Stimulated activated CD4-positive, alpha-beta T cell treated with anti-CD3 and anti-CD28 coated beads, TNF-alpha, amount 100 ng/mL, for 1 hour (primary cell): ENCODE measurements around the gene SLC25A11.
"Not testable (repeated sequence)": the region's sequence is repeated elsewhere in the genome, so short reads cannot be mapped to it uniquely, and the experiment has no call there.

ENCODE experiments used
- DNase-seq, 3 donors: peaks; one replicate each; pipeline ENCODE4 v3.0.0-alpha.2; 2020; ENCODE audit warnings: low read depth in 3 of 3, low spot score in 1 of 3

Gene SLC25A11

DNA sequence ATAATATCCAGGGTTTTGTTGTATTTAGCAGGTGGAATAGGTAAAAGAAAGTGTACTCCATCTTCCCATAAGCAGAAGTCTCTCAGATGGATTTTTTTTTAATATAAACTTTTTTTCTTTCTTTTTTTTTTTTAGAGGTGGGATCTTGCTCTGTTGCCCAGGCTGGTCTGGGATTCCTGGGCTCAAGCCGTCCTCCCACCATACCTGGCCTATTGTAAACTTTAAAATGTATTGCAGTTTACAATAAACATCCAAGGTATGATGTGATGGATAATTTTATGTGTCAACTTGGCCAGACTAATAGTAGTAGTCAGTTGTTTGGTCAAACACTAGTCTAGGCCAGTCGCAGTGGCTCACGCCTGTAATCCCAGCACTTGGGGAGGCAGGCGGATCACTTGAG is 18.5 kb downstream of the SLC25A11 start:
- no peak for DNase-seq

DNA sequence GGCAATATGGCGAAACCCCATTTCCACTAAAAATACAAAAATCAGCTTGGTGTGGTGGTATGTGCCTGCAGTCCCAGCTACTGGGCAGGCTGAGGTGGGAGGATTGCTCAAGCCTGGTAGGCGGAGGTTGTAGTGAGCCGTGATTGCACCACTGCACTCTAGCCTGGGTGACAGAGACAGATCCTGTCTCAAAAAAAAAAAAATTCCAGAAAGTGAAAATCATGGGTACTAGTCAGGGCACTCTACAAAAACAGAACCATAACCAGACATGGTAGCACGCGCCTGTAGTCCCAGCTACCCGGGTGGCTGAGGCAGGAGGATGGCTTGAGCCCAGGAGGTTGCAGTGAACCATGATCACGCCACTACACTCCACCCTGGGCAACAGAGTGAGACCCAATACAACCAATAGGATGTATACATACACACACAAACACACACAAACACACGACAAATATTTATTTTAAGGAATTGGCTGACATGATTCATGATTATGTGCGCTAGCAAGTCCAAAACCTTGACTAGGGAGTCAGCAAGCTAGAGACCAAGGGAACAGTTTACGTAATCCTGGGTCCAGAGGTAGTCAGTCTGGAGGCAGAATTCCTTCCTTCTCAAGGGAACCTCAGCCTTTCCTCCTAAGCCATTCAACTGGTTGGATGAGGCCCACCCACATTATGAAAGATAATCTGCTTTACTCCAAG is 19.3 kb downstream of the SLC25A11 start:
- DNase-seq: no peak

DNA sequence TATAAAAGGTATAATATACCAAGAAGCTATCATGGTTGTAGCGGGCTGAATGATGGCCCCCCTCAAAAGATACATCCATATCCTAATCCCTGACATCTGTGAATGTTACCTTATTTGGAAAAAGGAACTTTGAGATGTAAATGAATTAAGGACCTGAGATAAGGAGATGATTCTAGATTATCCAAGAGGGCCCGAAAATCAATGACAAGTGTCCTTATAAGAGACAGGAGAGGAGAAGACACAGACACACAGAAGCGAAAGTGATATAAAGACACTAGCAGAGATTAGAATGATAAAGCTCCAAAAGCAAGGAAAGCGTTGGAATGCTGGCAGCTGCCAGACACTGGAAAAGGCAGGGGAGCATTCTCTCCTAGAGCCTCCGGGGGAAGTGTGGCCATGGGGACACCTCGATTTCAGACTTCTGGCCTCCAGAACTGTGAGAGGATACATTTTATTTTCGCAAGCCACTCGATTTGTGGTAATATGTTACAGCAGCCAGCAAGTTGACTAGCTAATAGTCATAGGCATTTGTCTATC is 20.3 kb downstream of the SLC25A11 start:
- DNase-seq: no peak

DNA sequence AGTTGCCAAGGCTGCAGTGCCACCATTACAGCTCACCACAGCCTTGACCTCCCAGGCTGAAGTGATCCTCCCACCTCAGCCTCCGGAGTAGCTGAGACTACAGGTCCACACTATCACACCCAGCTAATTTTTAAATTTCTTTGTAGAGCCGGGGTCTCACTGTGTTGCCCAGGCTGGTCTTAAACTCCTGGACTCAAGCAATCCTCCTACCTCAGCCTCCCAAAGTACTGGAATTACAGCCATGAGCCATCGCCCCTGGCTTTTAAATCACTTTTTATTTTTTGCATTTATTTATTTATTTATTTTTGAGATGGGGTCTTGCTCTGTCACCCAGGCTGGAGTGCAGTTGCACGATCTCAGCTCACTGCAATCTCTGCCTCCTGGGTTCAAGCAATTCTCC is 25.3 kb downstream of the SLC25A11 start:
- not testable (repeated sequence) for DNase-seq

DNA sequence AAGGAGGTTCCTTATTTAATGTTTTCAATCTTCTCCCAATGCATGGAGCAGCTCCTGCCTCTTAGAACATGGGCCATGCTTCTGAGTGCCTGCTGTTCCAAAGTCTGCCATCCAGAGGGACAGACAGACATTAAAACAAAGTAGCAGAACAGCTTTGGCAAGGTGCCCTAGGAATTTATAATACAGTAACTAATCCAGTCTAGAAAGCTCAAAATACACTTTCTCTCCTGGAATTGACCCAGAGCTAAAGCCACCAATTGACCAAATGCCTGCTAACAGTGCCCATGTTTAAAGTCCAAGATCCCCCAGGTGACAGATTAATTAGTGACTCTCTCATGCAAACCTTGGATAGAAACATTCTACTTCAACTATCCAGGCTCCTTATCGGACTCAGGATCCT is 25.9 kb downstream of the SLC25A11 start:
- no peak for DNase-seq

DNA sequence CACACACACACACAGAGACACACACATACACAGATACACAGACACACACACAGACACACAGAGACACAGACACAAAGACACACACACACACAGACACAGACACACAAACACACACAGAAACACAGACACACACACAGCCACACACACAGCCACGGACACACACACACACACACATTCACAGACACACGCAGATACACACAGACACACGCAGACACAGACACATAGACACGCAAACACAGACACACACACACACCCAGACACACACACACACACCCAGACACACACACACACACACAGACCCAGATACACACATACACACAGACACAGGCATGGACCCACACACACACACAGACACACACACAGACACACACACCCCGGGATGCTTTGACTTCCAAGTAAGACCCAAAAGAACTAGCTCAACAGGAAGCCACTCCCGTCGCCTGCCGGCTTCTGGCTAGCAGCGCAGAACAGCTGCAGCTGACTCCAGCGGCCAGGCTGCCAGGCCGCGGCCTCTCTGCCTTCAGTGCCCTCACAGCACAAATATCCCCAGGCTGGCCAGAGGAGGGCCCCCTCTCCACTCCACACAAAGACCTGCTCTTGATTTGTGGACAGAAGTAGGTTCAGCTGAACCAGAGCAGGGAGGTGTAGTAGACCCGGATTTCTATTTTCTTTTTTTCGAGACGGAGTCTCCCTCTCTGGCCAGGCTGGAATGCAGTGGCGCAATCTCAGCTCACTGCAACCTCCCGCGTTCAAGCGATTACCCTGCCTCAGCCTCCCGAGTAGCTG is 30.9 kb downstream of the SLC25A11 start:
- DNase-seq: peak; percentile 51 to 57 (median 53)

DNA sequence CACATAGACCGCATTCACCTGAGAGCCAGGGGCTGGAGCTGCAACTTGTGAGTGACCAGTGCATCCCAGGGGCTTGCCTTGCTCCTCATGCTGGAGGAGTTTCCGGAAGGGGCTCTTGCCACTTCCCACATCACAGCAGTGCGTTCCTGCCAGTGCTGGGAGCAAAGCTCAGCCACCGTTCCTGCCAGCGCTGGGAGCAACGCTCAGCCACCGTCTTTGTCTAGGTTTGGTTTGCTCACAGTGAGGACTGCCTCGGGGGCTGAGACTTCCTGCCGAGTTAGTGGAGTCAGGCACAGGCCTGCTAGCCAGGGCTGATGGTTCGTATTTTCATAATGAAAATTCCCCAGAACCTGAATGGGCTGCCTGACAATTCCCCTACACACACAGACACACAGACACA is 31.5 kb downstream of the SLC25A11 start:
- DNase-seq: no peak

DNA sequence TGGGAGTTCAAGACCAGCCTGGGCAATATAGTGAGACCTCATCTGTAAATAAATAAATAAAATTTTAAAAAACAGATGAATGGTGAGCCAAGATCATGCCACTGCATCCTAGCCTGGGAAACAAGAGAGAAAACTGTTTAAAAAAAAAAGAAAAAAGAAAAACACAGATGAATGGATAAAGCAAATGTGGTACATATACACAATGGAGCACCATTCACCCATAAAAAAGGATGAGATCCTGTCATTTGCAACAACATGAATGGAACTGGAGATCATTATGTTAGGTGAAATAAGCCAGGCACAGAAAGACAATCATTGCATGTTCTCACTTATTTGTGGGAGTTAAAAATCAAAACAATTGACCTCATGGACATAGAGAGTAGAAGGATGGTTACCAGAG is 33.2 kb downstream of the SLC25A11 start:
- DNase-seq: not testable (repeated sequence)

DNA sequence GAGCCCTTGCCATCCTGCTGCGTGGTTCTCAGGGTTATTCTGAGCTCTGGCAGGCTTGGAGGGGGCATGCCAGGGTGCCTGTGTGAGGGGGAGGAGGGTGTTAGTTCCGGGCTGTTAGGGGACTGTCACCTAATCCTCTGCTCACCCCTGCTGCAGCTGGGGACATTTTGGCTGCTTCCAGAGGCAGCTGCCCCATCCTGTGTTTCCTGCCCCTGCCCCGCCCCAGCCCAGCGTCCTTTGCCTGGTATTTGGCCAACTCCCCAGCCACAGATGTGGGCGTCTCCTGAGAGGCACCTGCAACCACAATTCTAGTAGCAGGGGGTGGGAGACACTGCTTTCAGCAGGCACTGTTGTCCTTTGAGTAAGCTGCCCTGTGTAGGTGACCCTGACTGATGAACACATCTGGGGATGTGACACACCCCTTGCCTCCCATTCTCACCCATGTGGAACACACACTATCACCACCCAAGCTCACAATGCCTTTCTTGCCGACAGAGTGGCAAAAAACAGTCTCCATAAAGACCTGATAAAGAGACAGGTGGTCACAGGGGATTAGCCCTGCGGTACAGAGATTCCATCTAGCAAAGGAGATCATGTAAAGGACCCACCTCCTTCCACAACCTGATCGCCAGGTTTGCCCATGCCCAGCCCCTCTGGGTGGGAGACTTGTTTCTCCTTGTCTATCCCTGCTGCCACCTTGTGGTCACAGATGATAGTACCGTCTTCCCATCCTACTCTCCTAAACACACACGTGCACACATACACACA is 36.6 kb downstream of the SLC25A11 start, which contains the start of gene CHRNE:
CHRNE (minus strand) TSS at position 48 of the 768 bp plus-strand sequence; CDS start at position 13, 35 bp downstream.
- DNase-seq: peak in 2 of 3 donors; percentile 39 to 52

DNA sequence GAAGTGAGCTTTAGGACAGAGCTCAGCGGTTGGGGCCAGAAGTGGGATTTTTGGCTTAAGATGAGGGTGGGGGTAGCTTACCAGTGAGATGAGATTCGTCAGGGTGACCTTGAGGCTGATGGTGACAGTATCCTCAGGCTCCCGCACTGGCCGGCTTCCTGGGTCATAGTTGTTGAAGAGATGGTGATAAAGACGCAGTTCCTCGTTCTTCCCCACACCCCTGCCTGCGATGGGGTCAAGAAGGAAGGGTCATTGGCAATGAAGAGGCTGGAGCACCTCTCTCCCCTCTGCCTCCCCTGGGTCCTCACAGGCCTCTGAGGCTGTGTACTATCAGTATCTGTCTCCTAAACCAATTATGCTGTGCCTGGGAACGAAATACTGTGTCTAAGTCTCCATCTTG is 37.3 kb downstream of the SLC25A11 start:
- no peak for DNase-seq

DNA sequence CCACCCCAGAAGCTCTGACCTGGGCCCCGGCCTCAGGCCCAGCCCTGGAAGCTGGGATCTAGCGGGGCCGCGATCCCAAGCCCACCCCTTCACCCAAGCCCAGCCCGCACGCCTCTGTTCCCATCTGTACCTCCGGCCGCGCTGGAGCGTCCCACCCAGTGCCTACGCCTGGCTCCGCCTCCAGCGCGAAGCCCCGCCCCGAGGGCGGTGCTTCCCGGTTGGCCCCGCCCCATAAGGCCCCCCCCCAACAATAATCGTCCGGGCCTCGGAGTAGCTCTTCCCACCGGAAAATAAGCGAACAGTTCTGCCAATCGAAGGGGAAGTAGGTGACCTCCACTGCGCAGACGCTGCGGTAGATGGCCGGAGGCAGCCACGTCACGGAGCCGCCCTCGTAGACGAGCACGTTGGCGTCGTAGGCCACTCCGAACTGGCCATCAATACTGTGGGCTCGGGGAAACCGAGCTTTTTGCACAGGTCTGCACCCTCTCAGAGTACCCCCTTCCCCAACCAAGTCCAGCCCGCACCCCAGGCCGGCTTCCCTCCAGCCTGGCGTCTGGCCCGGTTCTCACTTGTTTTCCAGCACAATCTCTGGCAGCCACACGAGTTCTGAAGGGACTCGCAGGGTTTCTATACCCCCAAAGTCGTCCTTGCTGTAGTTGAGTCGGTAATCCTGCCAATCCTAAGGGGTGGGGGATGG is 38.0 kb downstream of the SLC25A11 start:
- no peak for DNase-seq

DNA sequence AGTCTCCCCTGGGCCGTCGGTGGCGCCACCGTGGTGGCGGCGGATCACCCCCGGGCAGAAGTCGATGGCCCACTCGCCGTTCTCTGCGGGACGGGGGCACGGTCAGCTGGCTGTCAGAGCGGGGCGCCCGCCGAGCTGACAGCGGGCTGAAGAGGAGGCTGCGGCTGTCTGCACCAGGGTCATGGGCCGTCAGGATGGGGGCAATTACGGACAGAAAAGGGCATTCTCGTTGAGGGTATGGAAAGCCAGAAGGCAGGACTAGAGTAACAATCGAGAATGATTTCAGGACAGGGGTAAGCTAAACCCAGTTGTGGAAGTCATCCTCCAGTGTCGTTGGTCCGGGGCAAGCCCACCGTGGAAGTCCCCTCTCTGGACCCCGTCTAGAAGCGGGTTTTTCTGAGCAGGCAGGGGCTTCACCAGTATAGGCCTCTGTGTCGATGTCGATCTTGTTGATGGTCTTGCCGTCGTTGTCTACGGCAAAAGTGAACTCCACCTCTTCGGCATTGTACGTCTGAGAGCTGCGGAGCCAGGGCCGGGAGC is 38.7 kb downstream of the SLC25A11 start:
- DNase-seq: peak in 1 of 3 donors; percentile 13

DNA sequence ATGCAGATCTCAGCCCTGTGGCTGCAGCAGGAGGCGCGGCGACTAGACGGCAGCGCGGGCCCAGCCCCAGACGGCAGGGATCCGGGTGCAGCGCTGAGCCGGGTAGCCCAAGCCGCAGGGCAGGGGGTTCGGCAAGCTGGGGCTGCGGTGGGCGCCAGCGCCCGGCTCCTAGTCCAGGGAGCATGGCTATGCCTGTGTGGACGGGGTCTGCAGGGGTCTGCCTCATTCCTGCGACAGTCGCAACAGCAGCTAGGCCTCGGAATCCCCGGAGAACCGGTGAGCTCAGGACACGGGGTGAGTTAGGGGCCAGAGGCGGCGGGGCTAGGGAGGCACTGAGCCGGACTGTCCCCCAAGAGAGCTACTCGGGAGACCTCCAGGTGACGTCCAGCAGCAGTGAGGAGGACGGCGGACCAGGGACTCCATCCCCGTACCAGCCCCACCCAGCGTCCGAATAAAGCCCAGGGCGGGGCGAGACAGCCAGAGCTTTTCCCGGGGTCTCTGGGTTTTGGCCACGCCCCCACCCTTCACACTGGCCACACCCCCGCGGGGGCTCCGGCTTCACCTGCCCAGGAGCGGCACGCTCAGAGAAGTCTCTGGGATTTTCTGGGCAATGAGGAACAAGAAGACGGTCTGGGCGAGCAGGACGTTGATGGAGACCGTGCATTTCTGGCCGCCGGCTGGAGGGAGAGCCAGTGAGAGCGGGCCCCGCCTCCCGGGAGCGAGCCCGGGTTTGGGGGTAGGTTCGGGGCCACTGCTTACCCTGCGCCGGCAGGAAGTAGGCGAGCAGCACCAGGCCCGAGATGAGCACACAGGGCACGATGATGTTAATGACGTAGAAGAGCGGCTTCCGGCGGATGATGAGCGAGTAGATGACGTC is 39.4 kb downstream of the SLC25A11 start:
- no peak for DNase-seq

DNA sequence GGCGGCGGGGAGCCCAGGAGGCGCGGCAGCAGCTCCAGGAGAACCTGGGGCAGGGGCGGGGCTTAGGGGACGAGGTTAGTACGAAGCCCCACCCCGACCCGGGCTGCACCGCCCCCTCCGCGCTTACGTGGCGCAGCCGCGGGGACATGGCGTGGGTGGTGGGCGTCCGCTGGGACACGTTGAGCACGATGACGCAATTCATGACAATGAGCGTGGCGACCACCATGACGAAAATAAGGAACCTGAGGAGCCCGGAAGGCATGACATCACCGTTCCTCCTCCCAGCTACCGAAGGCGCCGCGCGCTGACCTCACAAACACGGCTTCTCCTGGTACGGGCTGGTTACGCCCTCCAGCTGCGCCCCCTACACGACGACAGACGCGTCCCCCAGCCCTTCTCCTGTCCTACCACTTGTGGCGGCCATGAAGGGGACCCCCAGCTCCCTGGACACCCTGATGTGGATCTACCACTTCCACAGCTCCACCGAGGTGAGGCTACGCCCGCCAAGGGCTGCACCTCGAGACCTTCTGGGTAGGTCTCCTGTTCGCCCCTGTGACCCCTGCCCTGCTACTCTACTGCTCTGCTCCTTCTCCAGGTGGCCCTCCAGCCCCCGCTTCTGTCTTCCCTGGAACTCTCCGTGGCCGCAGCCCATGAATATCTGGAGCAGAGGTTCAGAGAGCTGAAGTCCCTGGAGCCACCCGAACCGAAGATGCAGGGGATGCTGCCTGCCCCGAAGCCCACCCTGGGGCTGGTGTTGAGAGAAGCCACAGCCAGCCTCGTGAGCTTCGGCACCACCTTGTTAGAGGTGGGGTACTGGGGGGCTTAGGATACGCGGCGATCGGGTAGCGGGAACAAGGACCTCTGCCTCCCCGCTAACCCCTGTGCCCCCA is 40.3 kb downstream of the SLC25A11 start, which contains the start of gene C17orf107:
C17orf107 (plus strand) TSS at position 196 of the 890 bp plus-strand sequence; CDS start at position 423, 227 bp downstream.
- DNase-seq: peak; percentile 74 to 95 (median 83)

DNA sequence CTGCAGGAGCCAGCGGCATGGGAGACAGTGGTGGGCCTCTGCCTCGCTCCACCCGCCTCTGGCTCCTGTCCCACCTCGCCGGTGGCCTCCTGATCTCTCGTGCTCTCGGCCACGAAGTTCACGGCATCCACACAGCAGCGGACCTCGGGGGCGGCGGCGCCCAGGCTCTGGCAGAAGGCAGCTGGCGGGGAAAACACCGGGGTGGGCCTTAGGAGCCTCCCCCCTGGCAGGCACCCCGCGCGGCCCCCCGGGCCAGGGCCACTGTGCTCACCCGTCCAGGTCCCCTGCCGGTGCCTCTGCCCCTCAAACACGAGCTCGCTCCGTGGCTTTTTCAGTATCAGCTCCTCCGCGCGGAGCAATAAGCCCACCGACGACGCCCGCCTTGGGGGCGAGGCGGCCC is 40.9 kb downstream of the SLC25A11 start:
- DNase-seq: no peak

DNA sequence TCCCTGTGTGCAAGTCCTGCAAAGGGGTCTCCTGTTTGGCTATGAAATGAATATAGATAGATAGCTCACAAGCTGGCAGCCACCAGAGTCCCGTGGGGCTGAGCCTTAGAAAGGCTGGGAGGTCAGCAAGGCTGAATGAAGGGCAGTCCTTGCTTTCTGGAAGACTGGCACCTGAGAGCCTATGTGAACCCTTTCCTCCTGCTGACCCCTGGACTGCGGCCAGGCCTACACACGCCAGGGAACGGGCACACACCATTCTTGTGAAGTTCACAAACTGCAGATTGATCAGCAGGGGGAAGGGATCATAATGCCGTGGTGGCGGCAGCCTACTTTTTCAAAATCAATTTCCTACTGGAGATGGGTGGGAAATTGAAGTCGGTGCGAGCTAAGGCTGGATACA is 41.5 kb downstream of the SLC25A11 start:
- DNase-seq: no peak

DNA sequence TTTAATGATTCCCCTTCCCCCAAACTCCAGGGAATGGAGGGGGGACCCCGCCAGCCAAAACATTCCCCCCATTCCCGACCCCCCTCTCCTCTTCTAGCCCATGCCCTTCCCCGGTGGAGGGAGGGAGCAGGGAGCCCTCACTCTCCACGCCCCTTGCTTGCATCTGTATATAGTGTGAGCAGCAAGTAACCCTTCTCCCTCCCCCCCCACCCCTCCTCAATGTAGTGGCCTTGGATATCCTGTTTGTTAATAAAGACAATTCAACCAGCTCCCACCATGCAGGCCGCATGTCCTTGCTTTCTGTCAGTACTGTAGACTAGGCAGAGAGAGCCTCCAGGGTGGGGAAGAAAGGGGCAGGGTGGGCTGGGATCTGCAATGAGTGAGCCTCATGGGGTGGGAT is 42.1 kb downstream of the SLC25A11 start:
- no peak for DNase-seq

DNA sequence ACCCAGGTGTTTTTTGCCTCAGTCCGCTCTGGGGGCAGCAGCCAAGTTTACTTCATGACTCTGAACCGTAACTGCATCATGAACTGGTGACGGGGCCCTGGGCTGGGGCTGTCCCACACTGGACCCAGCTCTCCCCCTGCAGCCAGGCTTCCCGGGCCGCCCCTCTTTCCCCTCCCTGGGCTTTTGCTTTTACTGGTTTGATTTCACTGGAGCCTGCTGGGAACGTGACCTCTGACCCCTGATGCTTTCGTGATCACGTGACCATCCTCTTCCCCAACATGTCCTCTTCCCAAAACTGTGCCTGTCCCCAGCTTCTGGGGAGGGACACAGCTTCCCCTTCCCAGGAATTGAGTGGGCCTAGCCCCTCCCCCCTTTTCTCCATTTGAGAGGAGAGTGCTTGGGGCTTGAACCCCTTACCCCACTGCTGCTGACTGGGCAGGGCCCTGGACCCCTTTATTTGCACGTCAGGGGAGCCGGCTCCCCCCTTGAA is 42.6 kb downstream of the SLC25A11 start:
- DNase-seq: no peak
